ENCODE results near the gene TTC23. TPM values are rescaled to one million over a fixed set of nuclear protein-coding genes. Genes with fewer than 3 reads are reported as not detected.

TTC23 gene
- total RNA-seq, 2 donors from 2014 or later: 14.1 to 19.3 TPM

DNA sequence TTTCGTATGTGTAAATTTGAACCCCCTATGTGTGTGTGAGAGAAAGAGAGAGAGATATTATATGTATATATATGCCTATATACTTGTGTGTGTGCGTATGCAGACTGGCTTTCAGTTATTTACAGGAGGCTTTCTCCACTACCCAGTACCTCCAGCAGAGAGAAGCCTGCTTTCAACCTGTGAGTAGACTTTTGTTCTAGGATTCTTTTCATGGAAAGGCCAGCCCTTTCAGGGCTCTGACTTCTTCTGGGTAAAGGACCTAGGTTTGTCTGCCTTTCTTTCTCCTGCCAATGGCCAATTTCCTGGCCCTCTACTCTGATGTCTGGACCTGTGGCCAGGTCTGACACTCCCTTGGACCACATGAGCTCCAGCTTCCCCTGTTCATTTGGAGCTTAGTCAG, 25.7 kb upstream of the TTC23 start:
- Histone ChIP-seq H3K27me3 (no peaks in the 10 kb centered on the region), H3K36me3 (no peaks in the 10 kb centered on the region), H3K9ac (ENCODE audit: low read depth in 2 of 2, low read length in 2 of 2) (no peak overlapping the region), H3K4me1 (no peaks in the 10 kb centered on the region), H3K4me3 (no peak overlapping the region), H3K9me3 (no peaks in the 10 kb centered on the region), H3K27ac (no peak overlapping the region)
- intact Hi-C loops (cut with DNase I): no loop called here
- no peak for DNase-seq
- TF ChIP-seq, protein P1, sequence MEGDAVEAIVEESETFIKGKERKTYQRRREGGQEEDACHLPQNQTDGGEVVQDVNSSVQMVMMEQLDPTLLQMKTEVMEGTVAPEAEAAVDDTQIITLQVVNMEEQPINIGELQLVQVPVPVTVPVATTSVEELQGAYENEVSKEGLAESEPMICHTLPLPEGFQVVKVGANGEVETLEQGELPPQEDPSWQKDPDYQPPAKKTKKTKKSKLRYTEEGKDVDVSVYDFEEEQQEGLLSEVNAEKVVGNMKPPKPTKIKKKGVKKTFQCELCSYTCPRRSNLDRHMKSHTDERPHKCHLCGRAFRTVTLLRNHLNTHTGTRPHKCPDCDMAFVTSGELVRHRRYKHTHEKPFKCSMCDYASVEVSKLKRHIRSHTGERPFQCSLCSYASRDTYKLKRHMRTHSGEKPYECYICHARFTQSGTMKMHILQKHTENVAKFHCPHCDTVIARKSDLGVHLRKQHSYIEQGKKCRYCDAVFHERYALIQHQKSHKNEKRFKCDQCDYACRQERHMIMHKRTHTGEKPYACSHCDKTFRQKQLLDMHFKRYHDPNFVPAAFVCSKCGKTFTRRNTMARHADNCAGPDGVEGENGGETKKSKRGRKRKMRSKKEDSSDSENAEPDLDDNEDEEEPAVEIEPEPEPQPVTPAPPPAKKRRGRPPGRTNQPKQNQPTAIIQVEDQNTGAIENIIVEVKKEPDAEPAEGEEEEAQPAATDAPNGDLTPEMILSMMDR (IDR thresholded peaks at IDR 0.05): no peak

DNA sequence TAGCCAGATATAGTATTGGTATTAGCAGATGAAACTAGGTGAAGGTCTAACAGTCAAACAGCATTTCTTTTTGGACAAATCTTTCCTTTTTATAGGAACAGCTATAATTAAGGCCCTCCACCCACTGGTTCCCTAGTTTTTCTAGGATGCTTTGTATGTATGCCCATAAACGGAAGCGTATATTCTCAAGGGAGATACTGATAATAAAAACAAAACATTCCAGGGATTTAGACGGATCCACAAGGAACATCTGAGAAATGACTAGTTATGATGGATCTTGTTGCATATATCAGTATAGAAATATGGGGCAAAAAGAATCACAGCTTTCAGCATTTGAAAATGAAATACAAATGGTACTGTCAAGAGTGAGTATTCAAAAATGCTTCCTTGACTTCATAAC, 24.4 kb upstream of the TTC23 start:
- H3K4me3 ChIP-seq: no peak overlapping the region
- TF ChIP-seq, protein P1 (IDR thresholded peaks at IDR 0.05): no peak
- no peaks in the 10 kb centered on the region for H3K9me3 ChIP-seq
- H3K9ac ChIP-seq (ENCODE audit: low read depth in 2 of 2, low read length in 2 of 2): no peak overlapping the region
- H3K36me3 ChIP-seq: no peaks in the 10 kb centered on the region
- H3K27me3 ChIP-seq: no peaks in the 10 kb centered on the region
- no peak for DNase-seq
- H3K4me1 ChIP-seq: no peaks in the 10 kb centered on the region
- no peak overlapping the region for H3K27ac ChIP-seq
- intact Hi-C loops (cut with DNase I): no loop called here

DNA sequence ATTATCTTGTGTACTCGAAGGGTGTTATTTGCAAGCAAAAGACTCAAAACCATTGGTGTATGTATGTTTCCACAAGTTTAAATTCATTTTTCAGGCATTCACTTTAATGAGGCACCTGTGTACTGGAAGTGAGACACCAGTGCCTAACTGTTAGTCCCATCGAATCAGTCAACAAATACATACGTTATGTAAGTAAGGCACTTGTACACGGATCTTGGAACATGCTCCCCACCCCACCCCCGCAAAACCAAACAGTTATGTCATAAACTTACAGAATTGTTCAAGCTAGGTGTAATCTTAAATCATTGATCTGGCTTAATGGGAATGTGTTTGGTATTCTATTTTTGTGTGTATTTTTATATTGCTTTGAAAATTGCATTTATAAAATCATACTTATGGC, 19.1 kb upstream of the TTC23 start:
- DNase-seq: no peak
- Histone ChIP-seq H3K4me3 (no peak overlapping the region), H3K4me1 (no peaks in the 10 kb centered on the region), H3K36me3 (no peaks in the 10 kb centered on the region), H3K27ac (no peak overlapping the region), H3K27me3 (no peaks in the 10 kb centered on the region), H3K9me3 (no peaks in the 10 kb centered on the region), H3K9ac (ENCODE audit: low read depth in 2 of 2, low read length in 2 of 2) (no peak overlapping the region)
- TF ChIP-seq, protein P1 (IDR thresholded peaks at IDR 0.05): no peak
- intact Hi-C loops (cut with DNase I): no loop called here

DNA sequence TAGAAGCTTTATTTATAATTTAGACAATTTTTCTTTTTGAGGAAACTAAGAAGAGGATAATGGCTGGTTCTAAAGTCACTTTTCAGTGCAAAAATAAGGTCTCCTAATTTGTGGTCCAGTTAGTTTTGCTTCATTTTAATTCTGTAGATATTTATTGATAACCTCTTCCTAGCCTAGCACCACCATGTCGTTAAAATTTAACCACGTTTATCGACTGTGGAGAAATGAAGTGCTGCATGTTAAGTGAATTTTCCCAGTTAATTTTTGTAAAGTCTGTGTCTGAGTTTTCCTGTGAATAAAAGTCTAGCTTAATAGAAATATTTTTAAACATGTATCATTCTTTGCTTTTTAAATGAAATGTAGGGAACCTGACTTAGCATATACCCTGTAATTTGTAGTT, 18.6 kb upstream of the TTC23 start:
- Histone ChIP-seq H3K9me3 (no peaks in the 10 kb centered on the region), H3K27ac (no peak overlapping the region), H3K9ac (ENCODE audit: low read depth in 2 of 2, low read length in 2 of 2) (no peak overlapping the region), H3K27me3 (no peaks in the 10 kb centered on the region), H3K4me1 (no peaks in the 10 kb centered on the region), H3K36me3 (no peaks in the 10 kb centered on the region), H3K4me3 (no peak overlapping the region)
- DNase-seq: no peak
- intact Hi-C loops (cut with DNase I): no loop called here
- TF ChIP-seq, protein P1 (IDR thresholded peaks at IDR 0.05): no peak

DNA sequence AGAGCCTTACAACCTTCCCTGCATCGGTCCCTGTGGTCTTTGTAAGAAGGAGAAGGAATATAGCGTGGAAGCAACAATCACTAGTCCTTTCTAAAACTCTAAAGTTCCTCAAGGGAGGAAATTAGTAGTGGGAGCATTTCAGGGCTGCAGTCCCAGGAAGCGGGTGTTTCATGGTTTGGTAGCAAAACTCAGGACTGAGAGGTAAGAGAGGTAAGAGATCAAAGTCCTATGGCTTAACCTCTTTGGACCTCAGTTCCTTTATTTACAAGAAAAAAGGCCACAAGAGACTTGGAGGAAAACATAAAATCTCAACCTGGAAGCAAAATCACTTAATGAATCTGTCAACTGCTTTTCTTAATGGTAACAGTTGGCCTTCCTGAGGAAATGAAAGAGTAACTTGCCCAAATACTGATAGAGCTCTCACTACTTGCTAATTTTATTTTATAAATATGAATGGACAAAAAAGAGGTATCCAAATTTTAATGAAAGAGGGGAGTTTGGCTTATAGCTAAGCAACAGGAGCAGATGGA, 16.2 kb upstream of the TTC23 start:
- no peaks in the 10 kb centered on the region for H3K27me3 ChIP-seq
- no peaks in the 10 kb centered on the region for H3K9me3 ChIP-seq
- H3K9ac ChIP-seq (ENCODE audit: low read depth in 2 of 2, low read length in 2 of 2): no peak overlapping the region
- no peak overlapping the region for H3K27ac ChIP-seq
- TF ChIP-seq, protein P1 (IDR thresholded peaks at IDR 0.05): no peak
- no peaks in the 10 kb centered on the region for H3K4me1 ChIP-seq
- DNase-seq: no peak
- intact Hi-C loops (cut with DNase I): no loop called here
- no peaks in the 10 kb centered on the region for H3K36me3 ChIP-seq
- H3K4me3 ChIP-seq: no peak overlapping the region

Measured in colonic mucosa (tissue), 4 donors.